AG08396 (cell line): ENCODE results near the gene TBX15.
"Not testable (repeated sequence)": the region's sequence is repeated elsewhere in the genome, so short reads cannot be mapped to it uniquely, and the experiment has no call there.

Experiments
- DNase-seq: peaks from one replicate; pipeline ENCODE4 v3.0.0; 2012; ENCODE audit warnings: low spot score, mixed read lengths

The TBX15 gene

DNA sequence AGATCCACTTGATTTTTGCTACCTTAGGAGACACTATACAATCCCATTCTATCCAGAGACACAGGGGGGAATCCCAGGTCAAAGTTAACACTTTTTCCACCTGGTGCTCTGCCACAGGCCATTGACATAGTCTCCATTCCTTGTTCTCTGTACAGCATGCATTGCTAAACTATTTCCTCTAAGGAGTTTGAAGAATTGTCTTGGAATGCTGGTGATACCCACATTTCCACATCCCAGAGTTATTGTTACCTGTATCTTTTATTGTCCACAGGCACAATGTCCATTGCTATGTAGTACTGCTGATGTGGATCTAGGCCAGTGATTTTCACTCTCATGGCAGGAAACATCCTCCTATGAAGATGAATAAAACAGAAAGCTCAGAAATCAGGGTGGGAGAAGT lies 61.9 kb downstream of the TBX15 start:
- no peak for DNase-seq

GRCh38 chr1:118925651-118926050 lies 62.5 kb downstream of the TBX15 start:
- no peak for DNase-seq

GRCh38 chr1:118923319-118923718 lies 64.8 kb downstream of the TBX15 start:
- DNase-seq = no peak

DNA sequence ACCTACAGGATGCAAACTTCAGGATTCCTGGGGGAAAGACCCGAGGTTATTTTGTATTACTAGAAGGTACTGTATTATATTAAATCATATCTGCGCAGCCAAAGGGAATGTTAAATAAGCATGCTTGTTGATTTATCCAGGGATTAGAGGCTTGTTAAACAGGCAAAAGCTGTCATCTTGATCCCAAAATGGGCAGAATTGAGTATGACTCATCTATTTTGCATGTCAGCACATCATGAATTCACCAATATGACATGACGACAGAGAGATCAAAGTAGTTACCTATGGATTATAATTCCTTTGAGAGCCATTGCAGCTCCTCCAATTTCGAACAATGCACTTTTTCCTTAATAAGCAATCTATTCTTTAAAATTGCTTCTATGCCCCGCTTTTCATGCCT lies 66.1 kb downstream of the TBX15 start:
- DNase-seq = no peak

DNA sequence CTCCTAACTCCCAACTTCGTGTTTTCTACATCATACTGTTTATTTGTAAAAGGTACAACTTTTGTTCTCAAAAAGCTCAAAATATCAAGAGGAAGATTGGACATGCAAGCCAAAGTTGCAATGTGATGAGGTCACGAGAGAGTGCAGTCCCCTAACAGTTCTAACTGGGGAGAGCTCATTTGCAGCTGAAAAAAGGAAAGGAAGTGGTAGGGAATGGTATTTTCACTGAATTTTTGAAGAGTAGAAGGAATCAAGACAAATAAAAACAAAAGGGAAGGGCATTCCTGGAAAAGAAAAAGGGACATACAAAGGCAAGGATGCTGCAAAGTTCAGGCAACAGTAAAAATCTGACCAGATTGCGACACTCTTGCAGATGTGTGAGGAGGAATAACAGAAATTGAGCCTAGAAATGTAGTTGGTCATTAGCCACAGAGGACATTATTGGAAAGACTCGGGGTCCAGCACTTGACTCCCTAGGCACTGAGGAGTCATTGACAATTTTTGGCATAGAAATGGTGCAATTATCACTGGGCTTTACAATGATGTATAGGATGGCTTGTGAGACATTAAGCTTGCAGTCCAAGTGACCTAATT lies 67.9 kb downstream of the TBX15 start:
- no peak for DNase-seq

DNA sequence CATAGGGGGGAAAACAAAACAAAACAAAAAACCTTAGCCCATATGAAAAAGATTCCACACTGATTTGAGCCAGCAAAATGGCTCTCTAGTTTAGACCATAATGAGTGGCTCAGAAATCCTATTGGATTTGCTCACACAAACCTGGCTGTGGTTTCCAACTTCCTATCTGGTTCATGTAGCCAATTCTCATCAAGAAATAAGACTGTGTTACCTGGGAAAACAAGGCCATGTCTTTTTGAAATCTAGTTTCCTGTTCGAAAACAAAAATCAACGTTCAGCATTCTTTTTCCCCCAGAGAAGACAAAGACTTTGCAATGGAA lies 69.2 kb downstream of the TBX15 start:
- DNase-seq = no peak

GRCh38 chr1:118918230-118918939 lies 69.8 kb downstream of the TBX15 start:
- DNase-seq = no peak

DNA sequence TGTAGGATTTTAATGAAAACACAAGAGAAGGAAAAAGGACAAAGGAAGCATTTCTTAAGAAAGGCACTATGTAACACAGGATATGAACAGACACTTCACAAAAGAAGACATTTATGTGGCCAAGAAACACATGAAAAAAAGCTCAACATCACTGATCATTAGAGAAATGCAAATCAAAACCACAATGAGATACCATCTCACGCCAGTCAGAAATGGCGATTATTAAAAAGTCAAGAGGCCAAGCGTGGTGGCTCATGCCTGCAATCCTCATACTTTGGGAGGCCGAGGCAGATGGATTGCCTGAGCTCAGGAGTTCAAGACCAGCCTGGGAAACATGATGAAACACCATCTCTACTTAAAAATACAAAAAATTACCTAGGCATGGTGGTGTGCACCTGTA lies 71.8 kb downstream of the TBX15 start:
- DNase-seq = not testable (repeated sequence)

DNA sequence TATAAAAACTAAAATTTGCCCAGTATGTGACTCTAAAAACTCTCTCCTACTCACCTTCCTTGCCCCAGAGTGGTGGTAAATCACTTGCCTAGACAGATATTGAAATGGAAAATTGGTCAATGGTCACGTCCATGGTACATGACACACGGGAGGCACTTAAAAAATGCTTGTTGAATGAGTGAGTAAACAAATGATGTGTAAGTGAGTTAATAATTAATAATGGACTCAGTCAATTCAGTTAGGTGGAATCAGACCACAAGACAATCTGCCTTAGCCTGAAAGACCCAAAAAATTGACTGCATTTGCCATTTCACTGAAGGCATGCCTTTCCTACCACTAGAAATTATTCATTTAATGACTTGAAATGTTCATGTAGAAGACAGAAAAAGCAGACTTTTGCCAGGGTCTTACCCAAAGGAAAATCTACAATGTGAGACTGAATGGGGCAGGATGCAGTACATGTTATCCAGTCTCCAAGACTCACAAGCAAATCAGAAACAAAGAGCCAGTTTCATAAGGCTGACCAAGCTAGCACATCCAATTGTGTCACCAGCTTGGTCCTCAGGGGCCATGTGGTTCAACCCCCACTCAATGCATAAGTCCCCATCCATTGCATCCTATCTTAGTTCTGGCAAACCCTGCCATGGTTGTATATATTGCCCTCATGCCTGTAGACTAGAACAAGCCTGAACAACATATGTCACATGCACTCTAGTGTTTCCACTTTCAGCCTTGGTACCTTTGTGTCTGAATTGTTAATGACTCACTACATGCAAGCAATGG lies 73.6 kb downstream of the TBX15 start:
- DNase-seq = no peak

DNA sequence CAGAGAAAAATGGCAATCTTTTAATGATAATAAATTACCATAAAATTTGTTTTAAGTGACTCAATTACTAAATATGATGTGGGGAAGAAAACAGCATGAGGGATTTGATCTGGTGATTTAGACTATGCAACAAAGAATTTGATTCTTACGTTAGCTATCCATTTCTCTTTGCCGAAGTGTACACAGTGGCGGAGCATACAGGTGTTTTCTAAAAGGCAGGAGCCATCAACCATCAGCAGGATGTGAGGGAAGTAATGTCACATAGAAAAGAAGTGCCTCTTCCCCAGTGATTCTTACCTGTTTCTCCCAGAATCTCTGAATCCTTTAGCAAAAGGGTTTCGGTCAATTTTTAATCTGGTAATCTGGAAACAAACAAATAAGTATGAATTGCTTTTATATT lies 74.3 kb downstream of the TBX15 start:
- DNase-seq = no peak

DNA sequence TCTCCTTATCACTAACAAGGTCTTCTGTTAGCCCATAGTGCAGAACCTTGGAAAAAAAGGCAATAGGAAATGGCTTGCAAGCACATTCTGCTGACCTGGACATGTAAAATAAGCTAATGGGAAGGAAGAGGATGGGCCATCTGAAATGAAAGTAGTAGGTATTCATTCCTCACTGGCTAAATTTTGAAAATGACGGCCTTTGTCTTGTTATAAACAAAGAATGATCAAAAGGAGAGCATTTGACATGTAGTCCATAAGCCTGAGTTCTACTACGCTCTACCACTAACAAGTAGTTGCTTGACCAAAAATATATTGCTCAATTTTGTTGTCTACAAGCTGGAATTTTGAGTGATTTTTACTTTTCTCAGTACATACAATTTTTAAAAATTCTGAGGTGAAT lies 75.6 kb downstream of the TBX15 start:
- DNase-seq = no peak

DNA sequence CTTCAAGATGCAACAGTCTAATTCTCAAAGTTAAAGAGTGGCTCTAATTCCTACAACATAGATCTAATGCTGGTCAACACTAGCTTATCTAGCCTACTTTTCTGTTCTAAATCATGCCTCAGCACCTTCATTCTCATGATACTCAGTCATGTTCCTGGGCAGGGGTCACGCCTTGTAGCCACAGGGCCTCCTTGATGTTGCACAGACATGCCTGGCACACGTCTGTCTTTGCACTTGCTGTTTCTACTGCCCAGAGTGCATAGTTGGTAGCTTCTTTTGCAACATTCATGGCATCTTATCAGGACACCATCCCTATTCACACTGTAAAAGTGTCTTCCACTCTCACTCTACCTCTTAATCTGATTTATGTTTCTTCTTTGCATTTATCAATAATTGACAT lies 76.6 kb downstream of the TBX15 start:
- no peak for DNase-seq

DNA sequence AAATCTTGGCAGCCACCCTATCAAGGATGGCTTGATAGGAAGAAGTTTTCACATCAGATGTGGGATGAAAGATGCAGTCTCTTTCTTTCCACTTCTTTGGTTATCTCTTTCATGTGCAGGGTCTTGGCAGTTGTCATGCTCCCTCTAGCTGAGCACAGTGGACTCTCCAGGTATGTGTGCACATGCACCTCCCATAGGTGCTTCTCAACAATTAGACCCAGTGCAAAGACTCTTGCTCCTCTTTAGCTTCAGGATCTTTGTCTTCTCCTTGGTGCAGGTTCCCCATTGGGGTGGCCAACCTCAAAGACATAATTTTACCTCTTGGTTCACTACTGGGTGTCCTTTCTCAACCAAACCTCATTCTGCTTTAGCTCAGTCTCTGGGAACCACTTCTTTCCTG lies 80.7 kb downstream of the TBX15 start:
- DNase-seq = no peak

- DNase-seq = no peak
Measured at GRCh38 chr1:118905671-118906070, 82.5 kb downstream of the TBX15 start.

- DNase-seq = no peak
Measured at GRCh38 chr1:118905196-118905595, 82.9 kb downstream of the TBX15 start.

- no peak for DNase-seq
Measured at GRCh38 chr1:118902711-118903191, 85.4 kb downstream of the TBX15 start.

- DNase-seq = no peak
Measured at GRCh38 chr1:118902299-118902698, 85.8 kb downstream of the TBX15 start.

DNA sequence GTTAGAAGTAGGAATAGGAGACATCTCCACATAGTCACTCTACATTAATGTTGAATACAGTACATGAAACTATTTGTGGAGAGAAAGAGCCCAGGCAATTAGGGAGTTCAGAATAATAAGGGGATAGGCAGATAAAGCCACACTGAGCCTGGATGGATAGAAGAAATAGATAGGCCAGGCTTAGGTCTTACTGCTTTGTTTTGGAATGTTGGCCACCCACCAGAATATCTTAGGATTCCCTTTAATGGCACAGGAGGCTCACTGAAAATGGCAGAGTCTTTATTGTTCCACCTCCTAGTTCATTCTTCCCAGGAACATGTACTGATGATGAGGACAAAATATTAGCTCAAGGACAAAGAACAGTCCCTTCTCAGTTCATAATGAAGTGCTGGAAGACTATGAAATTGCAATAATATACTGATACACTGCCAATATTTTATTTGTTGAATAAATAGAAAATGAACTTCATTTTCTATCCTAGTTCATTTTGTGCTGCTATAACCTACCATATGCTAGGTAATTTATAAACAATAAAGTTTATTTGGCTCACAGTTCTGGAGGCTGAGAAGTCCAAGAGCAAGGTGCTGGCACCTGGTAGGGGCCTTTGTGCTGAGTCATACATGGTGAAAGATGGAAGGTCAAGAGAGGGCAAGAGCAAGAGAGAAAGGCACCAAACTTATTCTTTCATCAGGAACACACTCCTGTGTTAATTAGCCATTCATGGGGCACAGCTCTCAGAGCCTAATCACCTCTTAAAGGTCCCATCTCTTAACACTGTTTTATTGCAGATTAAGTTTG lies 87.3 kb downstream of the TBX15 start:
- no peak for DNase-seq

GRCh38 chr1:118899340-118899739 lies 88.8 kb downstream of the TBX15 start:
- no peak for DNase-seq

DNA sequence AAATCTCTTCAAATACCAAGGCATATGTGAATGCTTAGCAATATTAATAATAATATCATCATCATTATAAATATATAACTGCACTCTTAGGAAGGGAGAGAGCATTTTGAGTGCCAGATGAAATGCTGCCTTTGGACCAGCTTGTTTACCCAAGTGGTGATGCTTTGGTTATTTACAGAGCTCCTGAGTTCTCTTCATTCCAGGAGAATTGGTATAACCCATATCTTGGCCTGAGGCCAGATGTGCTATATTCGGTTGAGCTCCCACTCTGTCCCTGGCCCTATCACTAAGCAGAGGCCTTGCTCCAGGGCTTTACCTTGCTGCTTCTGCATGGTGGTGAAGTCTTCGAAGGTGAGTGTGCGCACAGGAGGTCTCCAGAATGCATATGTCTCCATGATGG lies 89.4 kb downstream of the TBX15 start:
- no peak for DNase-seq

GRCh38 chr1:118896416-118896815 lies 91.7 kb downstream of the TBX15 start:
- no peak for DNase-seq

DNA sequence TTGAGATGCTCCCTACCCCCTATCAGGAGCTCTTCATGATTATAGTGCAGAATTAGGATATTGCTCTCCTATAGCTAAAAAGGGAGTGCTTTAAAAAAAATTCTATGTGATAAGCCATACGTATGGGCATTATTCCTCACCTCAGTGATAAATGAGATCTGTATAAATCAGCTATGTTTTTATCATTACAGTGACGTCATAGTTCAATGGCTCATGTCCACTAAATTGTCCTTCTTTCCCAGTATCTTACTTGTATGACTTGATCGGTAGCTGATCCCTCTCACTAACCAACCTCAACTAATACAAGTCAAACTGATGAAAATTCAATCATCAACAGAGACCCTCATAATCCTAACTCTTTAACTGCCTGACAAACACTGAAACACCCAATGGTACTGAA lies 93.3 kb downstream of the TBX15 start:
- no peak for DNase-seq
